ENCODE data around the gene TEX48.

The TEX48 gene

DNA sequence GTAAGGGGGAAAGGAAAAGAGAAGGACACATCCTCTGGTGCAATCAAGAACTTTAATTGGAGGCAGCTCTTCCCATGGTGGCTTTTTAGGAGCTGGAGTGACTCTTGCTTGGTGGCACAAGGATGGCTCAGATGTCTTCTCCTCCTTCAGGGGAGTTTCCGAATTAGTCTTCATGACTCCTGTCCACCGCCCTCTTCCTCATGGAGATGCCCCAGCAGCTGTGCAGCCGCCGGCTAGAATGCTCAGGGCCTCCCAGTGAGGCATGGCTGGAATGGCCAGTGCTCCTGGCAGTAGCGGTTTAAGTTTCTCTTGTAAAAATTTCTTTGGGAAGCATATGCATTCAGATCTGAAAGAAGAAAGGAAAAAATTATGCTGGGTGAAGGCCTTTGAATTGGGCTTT is 15.6 kb downstream of the TEX48 start:
- no peak for DNase-seq

DNA sequence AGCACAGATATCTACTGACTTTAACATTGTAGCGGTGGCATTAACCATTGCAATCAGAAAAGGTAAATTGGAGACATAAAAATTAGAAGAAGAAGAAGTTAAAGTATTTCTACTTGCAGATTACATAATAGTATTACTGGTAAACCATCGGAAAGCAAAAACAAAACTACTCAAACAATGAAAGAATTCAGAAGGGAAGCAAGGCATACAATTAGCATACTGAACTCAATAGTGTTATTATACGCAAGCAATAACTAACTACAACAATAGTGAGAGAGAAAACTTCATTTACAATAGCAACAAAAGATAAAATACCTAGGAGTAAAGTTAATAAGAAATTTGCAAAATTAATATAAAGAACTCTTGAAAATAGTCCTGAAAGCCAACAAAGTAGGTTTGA is 17.8 kb downstream of the TEX48 start:
- DNase-seq: no peak

DNA sequence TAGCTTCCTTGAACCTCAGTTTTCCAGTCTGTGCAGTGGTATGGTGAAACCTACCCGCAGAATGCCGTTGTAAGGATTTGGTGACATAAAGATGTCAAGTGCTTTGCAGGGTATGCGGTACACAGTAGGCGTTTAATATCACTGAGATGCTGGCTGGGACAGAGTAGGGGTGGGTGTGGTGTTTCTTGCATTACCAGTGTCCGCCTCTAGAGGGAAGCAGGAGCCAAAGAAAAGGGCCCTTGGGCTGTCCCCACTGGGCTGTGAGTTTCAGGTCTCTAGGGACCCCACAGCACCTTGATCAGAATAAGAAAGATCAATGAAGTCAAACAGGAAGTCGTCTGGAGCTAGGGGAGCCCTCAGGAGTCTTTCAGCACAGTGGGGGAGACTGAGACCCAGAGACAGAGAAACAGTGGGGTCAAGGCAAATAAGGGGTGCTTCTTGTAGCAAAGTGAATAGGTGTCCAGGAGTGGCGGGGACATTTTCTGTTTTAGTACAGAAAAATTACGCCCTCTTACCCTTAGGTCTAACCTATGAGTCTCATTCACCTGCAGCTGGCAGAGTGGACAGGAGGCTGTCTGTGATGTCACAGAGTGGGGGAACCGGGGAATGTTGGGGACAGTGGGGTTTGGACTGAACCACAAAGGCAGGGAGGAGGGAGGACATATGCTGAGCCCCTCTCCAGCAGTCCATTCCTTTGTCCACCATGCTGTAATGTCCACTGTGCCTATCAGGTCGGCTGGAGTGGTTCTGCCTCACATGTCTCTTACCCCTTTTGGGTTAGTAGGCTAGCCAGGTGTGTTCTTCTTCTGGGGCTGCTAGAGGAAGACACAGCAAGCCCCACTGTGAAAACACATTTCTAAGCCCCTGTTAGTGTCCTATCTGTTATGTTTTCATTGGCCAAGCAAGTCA is 19.7 kb downstream of the TEX48 start:
- no peak for DNase-seq

DNA sequence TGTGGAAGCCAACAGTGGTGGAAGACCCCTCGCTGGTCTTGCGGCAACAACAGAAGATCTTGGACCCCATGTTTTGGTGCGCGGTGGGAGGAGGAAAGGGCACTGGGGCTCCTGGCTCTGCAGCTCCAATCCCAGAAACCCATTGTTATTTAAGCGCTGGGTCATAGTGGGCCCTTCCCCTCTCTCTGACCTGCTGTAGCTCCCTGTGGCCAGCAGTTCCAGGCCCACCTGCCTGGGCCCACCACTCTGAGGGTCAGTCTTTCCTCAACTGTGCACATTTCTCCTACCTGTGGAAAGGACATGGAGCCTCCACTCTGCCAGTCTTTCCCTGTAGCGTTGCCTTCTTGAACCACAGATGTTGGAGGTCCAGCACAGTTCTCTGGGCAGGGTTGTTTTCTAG is 24.3 kb downstream of the TEX48 start, which contains the start of gene TEX53:
Gene TEX53, minus strand, starts transcription at position 101 of the 400 bp plus-strand sequence. Its CDS starts 31 bp downstream, at position 70.
- no peak for DNase-seq

DNA sequence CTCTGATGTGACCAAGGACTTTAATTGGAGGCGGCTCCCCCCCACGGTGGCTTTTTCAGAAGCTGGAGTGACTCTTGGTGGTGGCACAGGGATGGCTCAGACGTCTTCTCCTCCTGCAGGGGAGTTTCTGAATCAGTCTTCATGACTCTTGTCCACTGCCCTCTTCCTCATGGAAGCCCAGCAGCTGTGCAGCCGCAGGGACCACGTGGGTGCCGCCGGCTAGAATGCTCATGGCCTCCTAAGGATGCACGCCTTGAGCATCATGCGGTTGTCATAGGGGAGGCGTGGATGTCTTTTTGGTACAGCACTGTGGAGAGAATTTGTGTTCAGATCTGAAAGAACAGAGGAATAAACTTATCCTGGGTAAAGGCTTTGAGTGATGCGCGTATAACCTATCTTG is 25.7 kb downstream of the TEX48 start:
- DNase-seq: no peak

DNA sequence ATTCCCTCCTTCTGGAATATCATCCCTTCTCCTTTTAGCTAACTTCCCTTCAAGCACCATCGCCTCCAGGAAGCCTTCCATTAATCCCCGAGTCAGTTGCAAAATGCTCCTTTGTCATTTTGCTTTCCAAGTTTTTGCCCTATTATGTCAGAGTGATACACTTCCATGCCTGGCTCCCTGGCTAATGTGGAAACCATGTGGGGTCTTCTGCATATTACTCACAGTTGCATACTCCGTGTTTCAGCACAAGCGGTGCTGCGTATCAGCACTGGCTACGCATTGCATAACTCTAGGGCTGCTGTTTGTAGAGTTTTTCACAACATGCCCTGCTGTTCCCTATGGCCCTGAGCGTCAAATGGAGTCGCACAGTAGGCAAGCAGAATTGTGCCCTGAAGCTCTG is 26.3 kb downstream of the TEX48 start:
- no peak for DNase-seq

DNA sequence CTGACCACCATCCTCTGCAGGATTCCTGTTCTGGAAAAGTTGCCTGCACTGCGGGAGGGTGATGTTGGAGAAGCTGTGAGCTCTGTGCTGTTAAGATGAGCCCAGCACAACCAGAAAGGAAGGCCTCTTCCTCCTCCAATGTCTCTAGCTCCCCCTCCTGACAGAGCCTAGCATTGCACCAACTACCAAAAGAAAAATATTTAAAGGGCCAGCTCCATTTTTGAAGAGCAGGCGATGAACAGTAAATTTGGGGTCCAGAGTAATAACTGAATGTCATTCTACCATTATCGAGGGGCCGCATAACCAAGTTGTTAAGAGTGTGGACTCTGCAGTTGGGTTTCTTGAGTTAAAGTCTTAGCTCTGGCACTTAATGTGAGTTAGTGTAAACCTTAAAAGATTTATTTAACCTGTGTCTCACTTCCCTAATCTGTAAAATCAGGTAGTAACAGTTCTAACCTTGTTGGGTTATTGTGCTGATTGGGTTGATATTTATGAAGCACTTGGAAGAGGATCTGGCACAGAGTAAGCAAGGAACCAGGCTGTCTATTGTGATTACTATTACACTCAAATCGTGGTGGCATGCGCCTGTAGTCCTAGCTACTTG is 28.3 kb downstream of the TEX48 start:
- no peak for DNase-seq

DNA sequence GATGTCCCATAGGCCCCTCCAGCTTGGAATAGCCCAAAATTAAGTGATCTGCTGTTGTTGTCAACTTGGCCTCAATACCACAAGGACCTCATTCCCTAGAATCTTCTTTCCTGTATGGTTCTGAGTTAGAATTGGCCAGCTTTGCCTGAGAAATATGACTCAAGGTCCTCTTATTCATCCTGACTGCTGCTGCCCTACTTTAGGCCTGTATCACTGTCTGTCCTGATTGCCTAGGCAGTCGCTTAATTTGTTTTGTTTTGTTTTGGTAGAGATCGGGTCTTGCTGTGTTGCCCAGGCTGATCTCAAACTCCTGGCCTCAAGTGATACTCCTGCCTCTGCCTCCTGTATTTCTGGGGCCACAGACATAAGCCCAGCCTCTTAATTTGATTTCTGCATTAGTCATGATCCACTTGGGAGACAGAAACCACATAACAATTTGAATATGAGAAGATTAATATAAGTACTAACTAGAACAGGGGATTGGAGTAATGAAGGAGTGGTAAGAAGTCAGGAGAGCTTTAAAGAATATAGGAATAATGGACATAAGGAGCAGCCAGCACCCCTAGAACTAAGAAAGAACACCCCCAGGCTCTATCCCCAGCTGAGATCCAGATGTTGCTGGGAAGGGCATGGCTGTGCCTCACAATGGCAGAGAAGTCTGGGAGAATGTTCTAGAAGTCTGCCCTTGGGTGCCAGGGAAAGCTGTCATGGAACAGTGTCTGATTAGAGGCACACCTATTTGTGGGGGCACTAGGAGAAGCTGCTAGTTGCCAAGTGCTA is 29.0 kb downstream of the TEX48 start:
- no peak for DNase-seq

DNA sequence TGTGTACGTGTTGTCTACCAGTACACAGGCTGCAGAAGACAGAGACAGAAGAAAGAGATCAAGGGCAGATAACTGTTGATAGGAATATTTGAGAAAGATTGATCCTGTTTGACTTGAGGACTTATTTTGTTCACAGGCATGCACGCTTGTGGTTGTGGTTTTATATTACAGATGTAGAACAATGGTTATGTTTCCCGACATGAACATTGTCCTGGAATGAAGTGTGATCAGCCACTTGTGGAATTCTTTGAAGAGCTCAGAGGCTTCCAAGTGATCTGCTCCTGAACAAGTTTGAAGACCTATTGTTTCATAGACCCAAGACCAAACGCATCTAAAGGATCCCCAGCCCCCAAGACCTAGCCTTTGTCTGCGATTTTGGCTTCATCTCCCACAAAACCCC is 38.1 kb downstream of the TEX48 start:
- no peak for DNase-seq

DNA sequence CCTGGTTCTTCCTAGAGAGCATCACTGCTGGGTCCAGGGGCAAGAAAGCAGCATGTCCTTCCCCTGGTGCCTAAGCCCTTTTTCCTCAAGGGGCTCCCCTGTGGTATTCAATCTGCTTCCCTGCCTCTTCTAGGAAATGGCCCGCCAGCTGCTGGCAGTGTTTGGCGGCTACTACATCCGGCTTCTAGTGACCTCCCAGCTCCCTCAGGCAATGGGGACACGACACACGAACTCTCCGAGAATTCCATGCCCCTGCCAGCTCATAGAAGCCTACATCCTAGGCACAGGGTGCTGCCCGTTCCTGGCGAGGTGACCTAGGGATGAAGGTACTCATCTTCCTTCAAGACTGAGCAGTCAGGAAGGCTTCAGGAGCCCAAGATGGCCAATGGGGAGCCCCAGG is 39.0 kb downstream of the TEX48 start:
- DNase-seq: no peak

DNA sequence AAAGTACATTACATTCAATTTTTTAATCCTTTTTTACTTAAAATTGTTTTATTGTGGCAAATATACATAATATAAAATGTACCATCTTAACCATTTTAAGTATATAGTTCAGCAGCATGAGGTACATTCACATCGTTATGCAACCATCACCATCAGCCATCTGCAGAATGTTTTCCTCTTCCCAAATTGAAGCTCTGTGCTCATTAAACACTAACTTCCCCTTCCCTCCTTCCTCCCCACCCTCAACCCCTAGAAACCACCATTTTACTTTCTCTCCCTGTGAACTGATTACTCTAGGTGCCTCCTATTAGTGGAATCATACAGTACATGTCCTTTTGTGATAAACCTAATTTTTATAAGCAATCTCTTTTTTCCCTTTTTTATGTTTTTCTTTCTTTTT is 40.0 kb downstream of the TEX48 start:
- no peak for DNase-seq

DNA sequence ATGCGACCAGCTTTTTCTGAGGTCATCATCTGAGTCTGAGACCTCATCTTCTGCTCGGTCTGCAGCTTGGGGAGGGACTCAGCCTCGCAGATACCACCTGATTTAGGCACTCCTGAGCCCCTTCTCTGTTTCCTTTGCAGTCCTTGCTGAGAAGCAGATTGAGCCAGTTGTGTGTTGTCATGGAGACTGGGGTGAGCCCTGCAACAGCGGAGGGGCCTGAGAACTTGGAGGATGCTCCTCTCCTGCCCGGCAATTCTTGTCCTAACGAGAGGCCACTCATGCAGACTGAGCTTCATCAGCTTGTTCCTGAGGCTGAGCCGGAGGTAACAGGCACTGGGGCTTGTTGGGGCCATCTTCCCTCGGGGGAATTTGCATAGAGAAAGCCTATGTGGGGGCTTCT is 43.6 kb downstream of the TEX48 start:
- DNase-seq: no peak

DNA sequence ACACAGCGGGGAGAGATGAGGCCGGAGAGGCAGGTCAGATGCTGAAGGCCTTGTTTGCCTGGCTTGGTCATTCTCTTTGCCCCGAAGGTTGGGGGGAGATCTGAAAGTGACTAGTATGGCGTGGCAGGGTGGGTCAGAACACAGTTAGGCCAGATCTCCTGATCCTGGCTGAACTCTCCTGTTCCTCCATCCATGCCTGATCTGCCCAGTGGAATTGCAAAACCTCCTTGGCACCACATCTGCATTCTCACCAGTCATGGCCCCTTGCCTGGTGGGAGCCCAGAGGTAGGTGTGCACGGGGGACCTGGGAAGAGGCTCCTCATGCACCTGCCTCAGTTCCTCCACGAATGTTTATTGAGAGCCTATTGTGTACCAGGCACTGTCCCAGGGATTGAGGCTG is 47.6 kb downstream of the TEX48 start:
- DNase-seq: no peak

DNA sequence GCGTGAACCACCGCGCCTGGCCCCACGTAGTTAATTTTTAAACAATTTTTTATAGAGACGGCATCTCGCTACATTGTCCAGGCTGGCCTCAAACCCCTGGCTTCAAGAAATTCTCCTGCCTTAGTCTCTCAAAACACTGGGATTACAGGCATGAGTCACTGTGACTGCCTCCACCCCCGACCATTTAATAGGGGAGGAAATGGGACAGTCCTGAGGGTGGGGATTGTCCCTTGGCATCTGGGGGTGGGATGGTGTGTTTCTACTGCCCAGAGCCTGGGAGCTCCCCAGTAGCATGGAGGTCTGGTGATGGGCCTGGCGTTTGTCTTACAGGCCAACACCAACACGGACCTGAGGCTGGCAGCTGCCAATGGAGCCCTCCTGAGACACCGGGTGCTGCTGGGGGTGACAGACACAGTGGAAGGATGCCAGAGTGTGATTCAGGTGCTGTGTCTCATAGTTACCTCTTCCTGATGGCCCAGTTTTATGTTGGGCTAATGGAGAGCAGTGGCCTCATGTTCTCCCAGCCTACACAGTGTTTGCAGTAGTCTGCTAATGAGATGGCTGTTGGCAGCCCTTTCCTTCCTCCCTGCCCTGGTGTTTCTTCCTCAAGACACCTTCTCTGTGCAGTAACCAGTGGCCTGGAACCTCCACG is 48.4 kb downstream of the TEX48 start:
- no peak for DNase-seq

DNA sequence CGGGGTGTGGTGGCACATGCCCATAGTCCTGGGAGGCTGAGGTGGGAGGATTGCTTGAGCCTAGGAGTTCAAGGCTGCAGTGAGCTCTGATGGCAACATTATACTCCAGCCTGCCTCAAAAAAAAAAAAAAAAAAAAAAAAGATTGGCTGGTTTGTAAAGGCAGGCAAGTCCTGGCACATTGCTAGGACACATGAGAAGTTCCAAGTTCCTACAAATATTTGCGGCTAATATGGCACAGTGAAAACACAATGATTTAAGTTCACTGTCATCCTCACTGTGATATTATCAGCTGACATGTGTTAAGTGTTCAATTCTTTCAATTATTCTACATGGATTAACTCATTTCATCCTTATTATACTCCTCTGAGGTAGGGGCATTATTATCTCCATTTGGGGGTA is 50.8 kb downstream of the TEX48 start:
- no peak for DNase-seq

DNA sequence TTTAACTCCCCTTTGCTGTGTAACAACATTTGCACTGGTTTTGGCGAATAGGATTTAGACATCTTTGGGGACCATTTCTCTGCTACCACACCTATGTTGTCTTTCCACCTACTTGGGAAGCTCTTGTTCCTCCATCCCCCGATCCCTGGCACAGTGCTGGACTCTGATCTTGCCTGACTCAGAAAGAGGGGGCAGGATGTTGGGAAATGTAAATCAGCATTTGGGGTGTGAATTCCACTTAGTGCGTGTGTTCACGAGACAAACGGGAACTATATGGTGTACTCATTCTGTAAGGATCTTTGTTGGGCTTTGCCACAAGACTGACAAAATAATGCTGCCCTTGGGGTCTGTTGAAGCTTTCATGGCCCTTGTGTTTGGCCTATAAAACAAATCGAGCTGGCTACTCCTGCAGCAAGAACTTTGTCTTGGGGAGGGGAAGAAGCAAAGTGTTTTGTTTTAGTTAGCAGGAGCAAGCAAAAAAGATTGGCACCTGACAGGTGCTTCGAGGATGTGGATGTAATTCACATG is 52.4 kb downstream of the TEX48 start:
- no peak for DNase-seq

DNA sequence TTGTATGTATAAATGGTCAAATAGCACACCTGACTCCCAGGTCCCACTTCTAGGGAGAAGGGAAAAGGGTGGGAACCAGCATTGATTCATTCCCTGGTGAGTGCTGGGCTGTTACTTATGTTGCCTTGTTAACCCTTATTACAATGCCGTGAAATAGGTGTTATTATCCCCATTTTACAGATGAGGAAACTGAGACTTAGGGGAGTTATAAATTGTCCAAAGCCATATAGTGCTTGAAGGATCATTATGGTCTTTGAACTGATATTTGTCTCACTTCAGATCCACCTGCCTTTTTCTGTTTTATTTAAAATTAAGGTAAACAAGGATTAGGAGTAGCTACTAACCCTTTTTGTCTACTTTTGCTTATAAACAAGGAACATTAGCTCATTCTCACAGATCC is 54.4 kb downstream of the TEX48 start:
- DNase-seq: no peak

DNA sequence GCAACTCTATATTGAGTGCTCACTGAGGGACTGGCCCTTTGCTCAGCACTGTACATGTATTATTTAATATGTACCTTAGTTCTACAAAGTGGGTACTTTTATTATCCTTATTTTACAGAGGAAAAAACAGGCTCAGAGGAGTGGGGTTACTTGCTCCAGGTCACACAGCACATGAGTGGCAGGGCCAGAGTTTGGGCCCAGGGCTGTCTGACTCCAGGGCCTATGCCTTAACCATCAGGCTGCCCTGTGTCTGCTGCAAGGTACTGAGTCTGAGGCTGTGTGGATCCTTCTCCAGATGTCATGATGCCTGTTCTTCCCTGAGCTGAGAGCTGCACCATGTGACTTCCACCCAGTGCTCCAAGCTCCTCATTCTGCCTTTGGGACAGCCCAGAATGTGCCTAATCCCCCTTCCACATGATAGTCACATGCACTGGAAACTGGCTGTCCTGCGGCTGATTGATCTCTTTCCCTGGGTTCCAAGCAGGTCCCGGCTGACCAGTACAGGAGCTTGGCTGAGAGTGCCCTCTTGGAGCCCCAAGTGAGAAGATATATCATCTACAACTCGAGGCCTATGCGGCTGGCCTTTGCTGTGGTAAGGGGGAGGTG is 55.5 kb downstream of the TEX48 start:
- DNase-seq: no peak

DNA sequence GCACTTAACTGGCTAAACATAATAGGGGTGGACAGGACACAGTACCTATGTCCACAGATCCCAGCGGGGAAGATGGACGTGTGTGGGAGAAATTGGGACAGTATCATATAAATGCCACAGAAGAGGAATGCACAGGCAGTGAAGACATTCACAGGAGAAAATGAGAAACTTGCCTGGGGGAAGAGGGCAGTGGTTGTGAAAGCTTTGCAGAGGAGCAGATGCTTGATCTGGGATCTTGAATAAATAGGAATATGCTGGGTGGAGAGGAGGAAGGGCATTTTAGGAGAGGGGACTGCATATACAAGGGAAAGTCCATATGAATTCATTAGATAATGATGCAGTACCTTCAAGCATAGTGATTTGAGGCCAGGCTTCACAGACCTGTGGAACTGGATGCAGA is 57.3 kb downstream of the TEX48 start:
- DNase-seq: no peak

DNA sequence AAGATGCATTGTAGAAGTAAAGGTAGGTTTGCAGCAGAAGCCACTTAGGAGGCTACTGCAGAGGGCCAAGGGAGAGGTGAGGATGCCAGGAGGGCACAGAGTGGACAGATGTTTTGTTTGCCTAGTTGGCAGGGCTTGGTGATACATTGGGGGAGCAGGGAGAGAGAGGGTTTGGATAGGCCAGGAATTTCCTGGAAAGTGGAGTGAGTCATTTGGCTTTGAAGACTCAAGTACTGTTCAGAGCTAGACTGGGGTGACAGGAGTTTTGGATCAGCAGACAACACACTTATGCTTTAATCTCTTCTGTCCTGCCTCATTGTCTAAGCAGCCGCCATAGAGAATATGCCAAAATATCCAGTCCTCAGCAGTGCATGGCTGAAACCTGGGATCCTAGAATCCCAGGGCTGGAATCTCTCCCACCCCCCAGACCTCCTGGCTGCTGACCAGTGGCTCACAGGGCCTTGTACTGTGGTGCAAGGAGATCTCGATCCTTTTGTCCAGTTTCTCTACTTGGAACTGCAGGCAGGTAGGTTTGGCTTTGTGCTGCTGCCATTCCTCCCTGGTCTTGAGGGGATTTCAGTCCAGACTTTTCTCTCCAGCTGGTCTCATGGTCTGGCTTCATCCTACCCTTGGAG is 59.9 kb downstream of the TEX48 start:
- no peak for DNase-seq

DNA sequence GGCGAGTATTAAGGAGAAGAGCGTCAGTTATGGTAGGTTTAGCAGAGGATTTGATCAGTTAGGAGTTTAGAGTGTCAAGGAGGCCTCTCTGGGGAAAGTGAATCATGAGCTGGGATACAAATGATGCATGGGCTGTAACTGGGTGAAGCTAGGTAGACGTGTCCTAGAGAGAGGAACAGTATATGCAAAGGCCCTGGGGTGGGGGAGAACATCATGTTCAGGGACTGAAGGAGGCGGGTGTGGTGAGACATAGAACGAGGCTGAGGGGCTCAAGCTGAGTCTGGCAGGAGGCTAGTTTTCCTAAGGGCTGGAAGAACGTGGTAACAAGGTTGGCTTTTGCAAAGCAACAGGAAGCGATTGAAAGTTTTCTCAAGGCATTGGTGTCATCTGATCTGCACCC is 60.4 kb downstream of the TEX48 start:
- DNase-seq: no peak

DNA sequence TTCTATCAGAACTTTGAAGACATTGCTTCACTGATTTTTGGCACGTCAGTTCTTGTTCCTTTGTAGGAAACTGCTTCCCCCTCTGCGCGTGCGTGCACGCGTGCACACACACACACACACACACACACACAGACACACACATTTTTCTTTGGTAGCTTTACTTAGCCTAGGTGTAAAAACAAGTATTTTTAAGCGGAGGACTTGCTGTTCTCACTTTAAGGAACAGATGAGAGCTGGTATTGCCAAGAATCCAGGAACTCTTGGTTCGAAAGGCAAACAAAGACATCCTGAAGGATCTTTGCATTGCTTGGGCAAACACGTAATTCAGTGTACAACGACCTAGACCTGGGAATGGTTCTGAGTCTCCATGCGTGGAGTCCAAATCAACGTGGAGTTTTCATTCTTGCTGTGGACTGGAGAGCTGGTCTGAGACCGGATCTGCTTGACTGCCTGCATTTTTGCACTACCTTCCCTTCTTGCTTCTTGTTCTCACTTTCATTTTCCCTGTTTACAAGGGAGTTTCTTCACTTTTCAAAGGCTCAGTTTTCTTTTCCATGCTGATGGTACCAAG is 62.7 kb downstream of the TEX48 start:
- DNase-seq: no peak

Data from NCI-H2081 treated with DMSO at 0.1 percent for 48 hours (cell line).